HG02981 (cell line): ENCODE measurements around the gene TMEM88.

Source experiments
- ATAC-seq: cut with Tn5 transposase; IDR thresholded peaks from one replicate; pipeline ENCODE4 v1.9.1; 2021; ENCODE audit warnings: mild to moderate bottlenecking, moderate library complexity; ENCODE audit not compliant: unreplicated experiment

TMEM88 gene

GRCh38 chr17:7884581-7885366, 29.9 kb downstream of the TMEM88 start:
- ATAC-seq: no peak

- no peak for ATAC-seq
Observed at GRCh38 chr17:7885367-7886226, 30.7 kb downstream of the TMEM88 start.

- no peak for ATAC-seq
Observed at GRCh38 chr17:7886227-7887037, 31.6 kb downstream of the TMEM88 start.

GRCh38 chr17:7887038-7887481, 32.2 kb downstream of the TMEM88 start:
- ATAC-seq: no peak

- peak; percentile 53 for ATAC-seq
Observed at GRCh38 chr17:7887482-7888183, 32.8 kb downstream of the TMEM88 start.

GRCh38 chr17:7888184-7888920, 33.5 kb downstream of the TMEM88 start, which contains the start of gene CHD3:
Gene CHD3 (plus strand): TSS chr17:7888789. CDS start chr17:7889001, 212 bp downstream.
- ATAC-seq: no peak

- ATAC-seq: no peak
Observed at GRCh38 chr17:7889166-7889955, 34.5 kb downstream of the TMEM88 start.

- ATAC-seq: no peak
Observed at GRCh38 chr17:7893187-7893880, 38.5 kb downstream of the TMEM88 start.

- ATAC-seq: no peak
Observed at GRCh38 chr17:7894226-7894625, 39.4 kb downstream of the TMEM88 start.

- ATAC-seq: no peak
Observed at GRCh38 chr17:7894866-7895265, 40.0 kb downstream of the TMEM88 start.

- ATAC-seq: no peak
Observed at GRCh38 chr17:7897090-7897489, 42.2 kb downstream of the TMEM88 start.

- no peak for ATAC-seq
Observed at GRCh38 chr17:7897773-7898172, 42.9 kb downstream of the TMEM88 start.

GRCh38 chr17:7903154-7904103, 48.6 kb downstream of the TMEM88 start:
- ATAC-seq: no peak
